CD4-positive, alpha-beta T cell treated with Interleukin-1 beta for 1 hour (primary cell): ENCODE results near the gene HABP2.

ENCODE experiments used
- DNase-seq, 2 donors: peaks; one replicate each; pipeline ENCODE4 v3.0.0-alpha.2; 2020 to 2022

HABP2 gene

GRCh38 chr10:113609704-113610108 lies 56.9 kb downstream of the HABP2 start:
- no peak for DNase-seq

- no peak for DNase-seq
These were observed 58.1 kb downstream of the HABP2 start for GRCh38 chr10:113610631-113611601.

GRCh38 chr10:113612154-113612553 lies 59.3 kb downstream of the HABP2 start:
- no peak for DNase-seq

- DNase-seq = no peak
These were observed 60.6 kb downstream of the HABP2 start for GRCh38 chr10:113613427-113613826.

- DNase-seq = no peak
These were observed 61.3 kb downstream of the HABP2 start for GRCh38 chr10:113613977-113614690.

- DNase-seq = no peak
These were observed 63.6 kb downstream of the HABP2 start for GRCh38 chr10:113616244-113617074.

- no peak for DNase-seq
These were observed 64.2 kb downstream of the HABP2 start for GRCh38 chr10:113617086-113617485.

- no peak for DNase-seq
These were observed 65.5 kb downstream of the HABP2 start for GRCh38 chr10:113618338-113618737.

GRCh38 chr10:113619401-113619800 lies 66.5 kb downstream of the HABP2 start:
- DNase-seq = no peak

- no peak for DNase-seq
These were observed 67.7 kb downstream of the HABP2 start for GRCh38 chr10:113620511-113620910.

GRCh38 chr10:113620936-113621335 lies 68.1 kb downstream of the HABP2 start:
- no peak for DNase-seq

GRCh38 chr10:113621799-113622198 lies 68.9 kb downstream of the HABP2 start:
- DNase-seq = no peak

- no peak for DNase-seq
These were observed 70.0 kb downstream of the HABP2 start for GRCh38 chr10:113622831-113623230.

- no peak for DNase-seq
These were observed 72.8 kb downstream of the HABP2 start for GRCh38 chr10:113625461-113626186.

- DNase-seq = no peak
These were observed 74.0 kb downstream of the HABP2 start for GRCh38 chr10:113626809-113627355.

- no peak for DNase-seq
These were observed 75.0 kb downstream of the HABP2 start for GRCh38 chr10:113627836-113628235.

- DNase-seq = no peak
These were observed 75.8 kb downstream of the HABP2 start for GRCh38 chr10:113628607-113629153.

- no peak for DNase-seq
These were observed 78.2 kb downstream of the HABP2 start for GRCh38 chr10:113630929-113631533.

- no peak for DNase-seq
These were observed 79.0 kb downstream of the HABP2 start for GRCh38 chr10:113631684-113632367.
